GM13977 (cell line): ENCODE measurements around the gene COL3A1.

Experiments used
- DNase-seq: peaks from one replicate; pipeline ENCODE4 v3.0.0; 2012; ENCODE audit warnings: low spot score
- in situ Hi-C: fragments of 300-500 bp; cut with MboI; formaldehyde crosslinking; loops from one replicate; pipeline ENCODE4 v1.12.0; 2022; ENCODE audit warnings: low sequenced_read_pairs, low pct_unique_long_range_greater_than_20kb, mixed read lengths, inconsistent platforms; ENCODE audit not compliant: unreplicated experiment
- TF ChIP-seq, protein P1 (sequence below): IDR thresholded peaks from 2 replicates; pipeline ENCODE4 v1.5.1; 2012; ENCODE audit warnings: mild to moderate bottlenecking, control low read depth; ENCODE audit not compliant: insufficient read depth; ENCODE audit errors: extremely low read depth, missing control alignments

Gene COL3A1

DNA sequence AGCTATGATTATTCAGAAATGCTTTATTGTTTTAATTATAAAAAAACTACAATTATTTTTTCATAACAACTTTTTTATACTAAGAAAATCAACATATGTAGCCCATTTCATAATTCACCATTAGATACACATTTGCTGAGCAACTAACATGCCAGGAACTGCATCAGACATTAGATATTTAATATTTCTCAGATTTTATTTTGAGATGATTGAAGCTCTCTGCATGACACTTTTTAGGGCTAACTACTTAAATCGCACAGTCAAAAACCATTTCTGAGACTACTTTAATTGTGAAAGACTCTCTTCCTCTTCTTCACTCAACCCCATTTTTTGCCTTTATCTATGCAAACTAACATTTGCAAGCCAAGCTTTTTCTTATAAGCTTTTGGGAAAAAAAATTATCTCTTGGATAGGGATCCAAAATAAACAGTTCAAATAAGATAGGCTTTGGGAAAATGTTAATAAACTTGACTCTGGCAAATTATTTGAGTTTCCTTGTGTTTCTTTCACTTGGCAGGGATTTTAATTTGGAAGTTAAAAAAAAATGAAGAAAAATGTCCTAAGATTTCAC lies 9.1 kb upstream of the COL3A1 start:
- TF ChIP-seq, protein P1, sequence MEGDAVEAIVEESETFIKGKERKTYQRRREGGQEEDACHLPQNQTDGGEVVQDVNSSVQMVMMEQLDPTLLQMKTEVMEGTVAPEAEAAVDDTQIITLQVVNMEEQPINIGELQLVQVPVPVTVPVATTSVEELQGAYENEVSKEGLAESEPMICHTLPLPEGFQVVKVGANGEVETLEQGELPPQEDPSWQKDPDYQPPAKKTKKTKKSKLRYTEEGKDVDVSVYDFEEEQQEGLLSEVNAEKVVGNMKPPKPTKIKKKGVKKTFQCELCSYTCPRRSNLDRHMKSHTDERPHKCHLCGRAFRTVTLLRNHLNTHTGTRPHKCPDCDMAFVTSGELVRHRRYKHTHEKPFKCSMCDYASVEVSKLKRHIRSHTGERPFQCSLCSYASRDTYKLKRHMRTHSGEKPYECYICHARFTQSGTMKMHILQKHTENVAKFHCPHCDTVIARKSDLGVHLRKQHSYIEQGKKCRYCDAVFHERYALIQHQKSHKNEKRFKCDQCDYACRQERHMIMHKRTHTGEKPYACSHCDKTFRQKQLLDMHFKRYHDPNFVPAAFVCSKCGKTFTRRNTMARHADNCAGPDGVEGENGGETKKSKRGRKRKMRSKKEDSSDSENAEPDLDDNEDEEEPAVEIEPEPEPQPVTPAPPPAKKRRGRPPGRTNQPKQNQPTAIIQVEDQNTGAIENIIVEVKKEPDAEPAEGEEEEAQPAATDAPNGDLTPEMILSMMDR = no peak
- in situ Hi-C loops = no loop called here
- no peak for DNase-seq

DNA sequence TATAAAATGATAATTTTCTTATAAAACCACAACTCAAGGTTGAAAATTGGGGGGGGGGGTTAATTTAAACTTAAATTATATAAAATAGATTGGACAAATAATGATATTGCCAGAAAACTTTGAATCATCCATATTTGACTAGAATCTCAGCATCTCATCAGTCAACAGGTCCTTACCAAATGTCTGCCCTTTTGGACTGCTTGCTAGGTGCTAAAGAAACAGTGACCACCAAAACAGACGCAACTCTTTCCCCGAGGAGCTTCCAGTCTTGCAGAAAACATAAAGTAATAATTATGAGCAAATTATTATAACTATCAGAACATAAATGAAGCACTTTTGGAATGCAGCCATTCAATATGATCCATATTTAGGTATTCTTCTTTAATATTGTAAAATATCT lies 8.6 kb upstream of the COL3A1 start:
- DNase-seq = no peak
- in situ Hi-C loops = no loop called here
- TF ChIP-seq, protein P1 = no peak

DNA sequence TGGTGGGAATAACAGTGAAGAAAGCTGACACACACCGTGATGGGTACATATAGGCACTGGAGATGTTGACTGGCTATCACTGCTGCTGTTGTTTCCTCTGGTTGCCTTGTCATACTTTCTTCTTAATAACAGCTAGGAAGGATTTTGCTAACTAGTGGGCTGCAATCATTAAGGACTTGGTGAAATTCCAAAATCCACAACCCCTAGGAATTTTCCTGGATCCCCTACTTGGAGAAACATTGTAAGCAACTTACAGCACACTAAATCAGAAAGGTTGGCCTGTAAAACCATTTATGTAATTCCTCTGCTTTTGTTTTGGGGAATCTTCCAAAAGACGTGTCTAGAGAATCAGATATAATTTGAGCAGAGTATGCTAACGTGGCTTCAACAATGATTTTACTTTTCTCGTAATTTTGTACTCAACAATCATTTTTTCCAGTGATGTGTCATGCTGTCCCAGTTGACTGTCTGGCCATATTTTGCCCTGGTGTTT lies 8.0 kb upstream of the COL3A1 start:
- in situ Hi-C loops = no loop called here
- no peak for DNase-seq
- TF ChIP-seq, protein P1 = no peak

GRCh38 chr2:188966728-188967440 lies 7.3 kb upstream of the COL3A1 start:
- no peak for DNase-seq
- in situ Hi-C loops = no loop called here
- TF ChIP-seq, protein P1 = no peak

DNA sequence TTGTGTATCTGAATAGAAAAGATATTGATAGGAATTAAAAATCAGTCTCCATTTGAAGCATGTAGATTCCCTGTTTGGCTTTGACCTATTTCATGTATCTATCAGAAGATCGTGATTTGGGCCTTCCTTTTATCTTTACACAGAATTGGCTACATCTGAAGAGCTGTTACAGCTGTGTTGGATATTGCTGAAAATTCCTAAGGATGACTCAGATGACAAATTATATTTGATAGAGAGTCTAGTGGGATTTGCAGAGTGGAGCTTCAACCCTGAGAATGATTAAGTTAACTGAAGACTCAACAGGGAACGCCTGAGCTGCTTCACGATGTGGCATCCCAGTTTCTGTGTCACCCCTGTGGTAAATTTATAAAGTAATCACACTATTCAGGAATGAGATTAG lies 4.9 kb upstream of the COL3A1 start:
- no peak for DNase-seq
- in situ Hi-C loops = no loop called here
- TF ChIP-seq, protein P1 = no peak

GRCh38 chr2:188969651-188970050 lies 4.5 kb upstream of the COL3A1 start:
- TF ChIP-seq, protein P1 = no peak
- DNase-seq = no peak
- in situ Hi-C loops = no loop called here
